Neural cell (in vitro differentiated cells): ENCODE results near the gene CCL19. TPM values are rescaled to one million over a fixed set of nuclear protein-coding genes. Genes with fewer than 3 reads are reported as not detected.

ENCODE experiments used
- H2AFZ ChIP-seq: fragments of 200-600, 300-800 bp; sonication (generic), shearing (Covaris generic); 2 replicates; pipeline ENCODE4 v1.6.0; 2014; ENCODE audit warnings: low read depth, mild to moderate bottlenecking, antibody characterized with exemption, low read length, moderate library complexity
- H3F3A ChIP-seq: fragments of 200-600 bp; shearing (Covaris generic); 2 replicates; pipeline ENCODE4 v1.6.1; 2016; ENCODE audit warnings: mild to moderate bottlenecking, moderate library complexity, mixed read lengths, antibody characterized with exemption, low read length; ENCODE audit not compliant: insufficient read depth, poor library complexity, severe bottlenecking
- H3K27ac ChIP-seq: fragments of 200-600, 300-800 bp; sonication (generic), shearing (Covaris generic); 2 replicates; pipeline ENCODE4 v1.5.1; 2014; ENCODE audit warnings: mild to moderate bottlenecking, low read length, moderate library complexity
- H3K27me3 ChIP-seq: fragments of 300-800, 200-600 bp; sonication (generic), shearing (Covaris generic); 2 replicates; pipeline ENCODE4 v1.6.0; 2014; ENCODE audit warnings: mild to moderate bottlenecking, low read depth, low read length, moderate library complexity; ENCODE audit not compliant: insufficient read depth
- H3K36me3 ChIP-seq: fragments of 300-800, 200-600 bp; sonication (generic), shearing (Covaris generic); 2 replicates; pipeline ENCODE4 v1.5.1; 2014; ENCODE audit warnings: mild to moderate bottlenecking, antibody characterized with exemption, low read length, moderate library complexity; ENCODE audit not compliant: insufficient read depth
- H3K4me2 ChIP-seq: fragments of 300-800, 200-600 bp; sonication (generic), shearing (Covaris generic); 2 replicates; pipeline ENCODE4 v1.6.0; 2014; ENCODE audit warnings: mild to moderate bottlenecking, low read length
- H3K4me3 ChIP-seq: fragments of 300-800, 200-600 bp; sonication (generic), shearing (Covaris generic); 2 replicates; pipeline ENCODE4 v1.5.1; 2014; ENCODE audit warnings: mild to moderate bottlenecking, low read length, moderate library complexity
- H3K79me2 ChIP-seq: fragments of 200-600 bp; shearing (Covaris generic); replicated peaks from 2 replicates; pipeline ENCODE4 v1.6.0; 2014; ENCODE audit warnings: mild to moderate bottlenecking, low read length, moderate library complexity; ENCODE audit not compliant: insufficient read depth
- H3K9ac ChIP-seq: fragments of 300-800, 200-600 bp; sonication (generic), shearing (Covaris generic); 2 replicates; pipeline ENCODE4 v1.6.1; 2016; ENCODE audit warnings: mild to moderate bottlenecking, low read length, mixed read lengths
- H3K9me2 ChIP-seq: fragments of 200-600 bp; shearing (Covaris generic); 2 replicates; pipeline ENCODE4 v1.6.1; 2016; ENCODE audit warnings: mild to moderate bottlenecking, low read length, mixed read lengths; ENCODE audit not compliant: insufficient read depth
- H3K9me3 ChIP-seq: fragments of 200-600, 300-800 bp; sonication (generic), shearing (Covaris generic); 2 replicates; pipeline ENCODE4 v1.6.1; 2016; ENCODE audit warnings: mild to moderate bottlenecking, mixed run types, low read length, moderate library complexity, mixed read lengths
- H4K20me1 ChIP-seq: fragments of 200-600 bp; shearing (Covaris generic); 2 replicates; pipeline ENCODE4 v1.6.1; 2016; ENCODE audit warnings: mild to moderate bottlenecking, mixed run types; ENCODE audit not compliant: insufficient read depth
- CTCF ChIP-seq: fragments of 450-650 bp; IDR thresholded peaks from 2 replicates; pipeline ENCODE4 v1.5.1; 2014; ENCODE audit warnings: antibody characterized with exemption, mild to moderate bottlenecking, moderate library complexity; ENCODE audit not compliant: poor library complexity, severe bottlenecking
- EP300 ChIP-seq: fragments of 450-650 bp; conservative IDR thresholded peaks from 2 replicates; pipeline ENCODE4 v1.6.1; 2014; ENCODE audit warnings: antibody characterized with exemption, mild to moderate bottlenecking, moderate library complexity; ENCODE audit not compliant: poor library complexity, severe bottlenecking
- EZH2 ChIP-seq: fragments of 200-600, 300-800 bp; shearing (Covaris generic), sonication (generic); IDR thresholded peaks from 2 replicates; pipeline ENCODE4 v1.6.1; 2014; ENCODE audit warnings: antibody characterized with exemption, low read length, borderline replicate concordance, mild to moderate bottlenecking; ENCODE audit not compliant: insufficient read depth, poor library complexity, severe bottlenecking
- MXI1 ChIP-seq: fragments of 450-650 bp; conservative IDR thresholded peaks from 2 replicates; pipeline ENCODE4 v1.6.1; 2014; ENCODE audit warnings: antibody characterized with exemption, mild to moderate bottlenecking; ENCODE audit not compliant: poor library complexity, severe bottlenecking
- POLR2AphosphoS5 ChIP-seq: IDR thresholded peaks from 2 replicates; pipeline ENCODE4 v1.6.1; 2012
- RAD21 ChIP-seq: fragments of 450-650 bp; conservative IDR thresholded peaks from 2 replicates; pipeline ENCODE4 v1.6.1; 2014; ENCODE audit warnings: antibody characterized with exemption, mild to moderate bottlenecking, moderate library complexity
- REST ChIP-seq: IDR thresholded peaks from 2 replicates; pipeline ENCODE4 v1.6.1; 2012; ENCODE audit warnings: borderline replicate concordance
- SMC3 ChIP-seq: fragments of 450-650 bp; conservative IDR thresholded peaks from 2 replicates; pipeline ENCODE4 v1.6.1; 2014; ENCODE audit warnings: antibody characterized with exemption, mild to moderate bottlenecking, moderate library complexity; ENCODE audit not compliant: poor library complexity
- polyA plus RNA-seq: library from polyadenylated mRNA; depleted of rRNA; stranded (reverse); fragments of >200 nt; gene quantifications from 2 replicates; pipeline ENCODE4 v1.2.3, GENCODE V29; 2014

CCL19 gene
- polyA plus RNA-seq, 1 donor from 2014 or later = not detected

GRCh38 chr9:34665067-34665380 is 26.1 kb downstream of the CCL19 start:
- Histone ChIP-seq H3K4me3 (peak overlapping the region; percentile 92), H3K36me3 (no peaks in the 10 kb centered on the region), H2AFZ (peak overlapping the region; percentile 45), H4K20me1 (no peaks in the 10 kb centered on the region), H3K9me3 (no peaks in the 10 kb centered on the region), H3K79me2 (no peaks in the 10 kb centered on the region), H3K27me3 (no peaks in the 10 kb centered on the region), H3K9me2 (no peaks in the 10 kb centered on the region), H3K9ac (peak overlapping the region; percentile 94), H3K27ac (peak overlapping the region; percentile 14), H3F3A (no peaks in the 10 kb centered on the region), H3K4me2 (no peak overlapping the region)
- TF ChIP-seq POLR2AphosphoS5 (no peak), REST (no peak), CTCF (no peak), SMC3 (no peak), EZH2 (no peak), MXI1 (no peak), RAD21 (no peak), EP300 (no peak)

DNA sequence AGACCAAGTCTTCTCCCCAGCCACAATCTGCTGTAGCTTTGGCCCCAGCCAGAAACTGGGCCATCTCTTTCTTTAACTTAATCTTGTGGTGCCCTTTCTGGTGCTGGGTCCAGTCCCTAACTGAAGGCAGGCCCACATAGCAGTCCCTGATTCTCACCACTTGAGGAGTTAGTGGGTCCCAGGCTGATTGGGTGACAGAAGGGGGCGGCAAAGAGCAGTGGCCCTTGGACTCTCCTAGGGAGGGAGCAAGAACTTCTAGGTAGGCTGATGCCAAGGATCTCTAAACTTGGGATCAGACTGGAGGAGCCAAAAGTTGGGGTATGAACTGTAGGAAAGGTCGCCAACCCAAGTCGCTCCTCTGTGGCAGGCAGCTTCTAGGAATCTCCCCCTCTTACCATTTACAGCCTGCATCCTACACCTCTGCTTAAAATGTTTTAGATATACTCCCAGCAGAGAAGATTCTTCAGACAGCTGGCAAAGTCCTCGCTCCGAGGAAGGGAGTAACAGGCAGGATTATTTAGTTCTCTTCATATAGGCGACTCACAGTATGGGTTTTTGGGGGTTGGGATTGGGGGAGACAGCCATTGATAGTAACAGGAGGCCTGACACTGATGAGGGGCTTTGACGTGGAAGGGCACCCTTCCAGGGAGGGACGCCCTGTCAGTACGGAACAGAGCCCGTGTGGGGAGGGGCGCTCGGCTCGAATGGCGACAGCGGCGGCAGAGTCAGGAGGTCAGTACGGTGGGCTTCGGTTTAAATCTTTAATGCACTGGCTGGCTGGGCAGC is 26.6 kb downstream of the CCL19 start:
- H2AFZ ChIP-seq = peak overlapping the region; percentile 45
- peak overlapping the region; percentile 14 for H3K27ac ChIP-seq
- H3K9ac ChIP-seq = peak overlapping the region; percentile 94

More for the DNA sequence above, 26.6 kb downstream of the CCL19 start:
- no peaks in the 10 kb centered on the region for H3F3A ChIP-seq
- H3K4me2 ChIP-seq = no peak overlapping the region
- no peaks in the 10 kb centered on the region for H4K20me1 ChIP-seq
- H3K9me2 ChIP-seq = no peaks in the 10 kb centered on the region
- no peaks in the 10 kb centered on the region for H3K79me2 ChIP-seq
- peak overlapping the region; percentile 92 for H3K4me3 ChIP-seq
- no peaks in the 10 kb centered on the region for H3K27me3 ChIP-seq
- no peaks in the 10 kb centered on the region for H3K9me3 ChIP-seq
- TF ChIP-seq RAD21 = no peak
- no peak for TF ChIP-seq SMC3
- TF ChIP-seq REST = no peak
- TF ChIP-seq EZH2 = no peak
- no peak for TF ChIP-seq MXI1
- peak; percentile 61 for TF ChIP-seq CTCF
- TF ChIP-seq POLR2AphosphoS5 = no peak
- no peaks in the 10 kb centered on the region for H3K36me3 ChIP-seq
